GM19397 (cell line): Measurements from ENCODE around the gene PPM1J.
"Not testable (repeated sequence)": the region's sequence is repeated elsewhere in the genome, so short reads cannot be mapped to it uniquely, and the experiment has no call there.

Experiments
- ATAC-seq: cut with Tn5 transposase; IDR thresholded peaks from one replicate; pipeline ENCODE4 v1.9.1; 2021; ENCODE audit warnings: mild to moderate bottlenecking, moderate library complexity; ENCODE audit not compliant: unreplicated experiment

PPM1J gene

GRCh38 chr1:112715264-112716053 is at the start of gene PPM1J:
Gene PPM1J, minus strand, starts transcription at chr1:112715332. Its CDS starts 31 bp downstream, at chr1:112715301.
- peak; percentile 81 for ATAC-seq

- no peak for ATAC-seq
Measured at GRCh38 chr1:112762541-112763500, 47.7 kb upstream of the PPM1J start.

GRCh38 chr1:112761714-112762480 is 46.8 kb upstream of the PPM1J start:
- ATAC-seq: no peak

GRCh38 chr1:112759228-112759627 is 44.1 kb upstream of the PPM1J start:
- no peak for ATAC-seq

- no peak for ATAC-seq
Measured at GRCh38 chr1:112754116-112754628, 39.0 kb upstream of the PPM1J start.

GRCh38 chr1:112748396-112748795 is 33.3 kb upstream of the PPM1J start:
- no peak for ATAC-seq

- no peak for ATAC-seq
Measured at GRCh38 chr1:112744009-112744578, 29.0 kb upstream of the PPM1J start.

GRCh38 chr1:112743174-112744008 is 28.3 kb upstream of the PPM1J start:
- ATAC-seq: no peak

- no peak for ATAC-seq
Measured at GRCh38 chr1:112737573-112737972, 22.4 kb upstream of the PPM1J start.

- ATAC-seq: no peak
Measured at GRCh38 chr1:112735752-112736151, 20.6 kb upstream of the PPM1J start.

- ATAC-seq: no peak
Measured at GRCh38 chr1:112731451-112731850, 16.3 kb upstream of the PPM1J start.

- ATAC-seq: no peak
Measured at GRCh38 chr1:112729909-112730308, 14.8 kb upstream of the PPM1J start.

- ATAC-seq: not testable (repeated sequence)
Measured at GRCh38 chr1:112729011-112729410, 13.9 kb upstream of the PPM1J start.

GRCh38 chr1:112728306-112728971 is 13.3 kb upstream of the PPM1J start:
- not testable (repeated sequence) for ATAC-seq

- no peak for ATAC-seq
Measured at GRCh38 chr1:112727716-112728115, 12.6 kb upstream of the PPM1J start.

GRCh38 chr1:112724240-112724639 is 9.1 kb upstream of the PPM1J start:
- not testable (repeated sequence) for ATAC-seq

GRCh38 chr1:112723511-112723839 is 8.3 kb upstream of the PPM1J start:
- ATAC-seq: no peak

GRCh38 chr1:112722601-112723510 is 7.7 kb upstream of the PPM1J start:
- ATAC-seq: no peak
